Spleen (tissue), 11 donors: ENCODE results near the gene GPR89A. TPM values are rescaled to one million over a fixed set of nuclear protein-coding genes. Genes with fewer than 3 reads are reported as not detected.
"Not testable (repeated sequence)": the region's sequence is repeated elsewhere in the genome, so short reads cannot be mapped to it uniquely, and the experiment has no call there.

ENCODE experiments used
- DNase-seq: peaks from one replicate; pipeline ENCODE4 v3.0.0-alpha.2; 2020
- H3K27ac ChIP-seq, 8 donors: fragments of 200-600 bp; sonication (generic) in 7 of 8; 1 replicate in 4 of 8; 2 replicates in 4 of 8; pipeline versions ENCODE4 v1.5.0 to v1.8.0; 2016 to 2021; ENCODE audit warnings: inconsistent platforms in 4 of 8, mild to moderate bottlenecking in 4 of 8, moderate library complexity in 1 of 8
- H3K27me3 ChIP-seq, 7 donors: fragments of 200-600 bp; sonication (generic) in 6 of 7; replicated peaks in 1 of 7; 1 replicate in 4 of 7; 2 replicates in 3 of 7; pipeline versions ENCODE4 v1.5.0 to v1.8.0; 2016 to 2021; ENCODE audit warnings: inconsistent platforms in 3 of 7, mild to moderate bottlenecking in 1 of 7
- H3K36me3 ChIP-seq, 6 donors: fragments of 200-600 bp; sonication (generic) in 5 of 6; 1 replicate in 4 of 6; 2 replicates in 2 of 6; pipeline versions ENCODE4 v1.5.0 to v1.8.0; 2016 to 2021; ENCODE audit warnings: inconsistent platforms in 2 of 6
- H3K4me1 ChIP-seq, 6 donors: fragments of 200-600 bp; sonication (generic) in 5 of 6; 1 replicate in 3 of 6; 2 replicates in 3 of 6; pipeline versions ENCODE4 v1.5.0 to v1.8.0; 2016 to 2021; ENCODE audit warnings: inconsistent platforms in 3 of 6
- H3K4me3 ChIP-seq, 8 donors: fragments of 200-600 bp; sonication (generic) in 7 of 8; 1 replicate in 4 of 8; 2 replicates in 4 of 8; pipeline versions ENCODE4 v1.5.0 to v1.8.0; 2016 to 2021; ENCODE audit warnings: inconsistent platforms in 4 of 8, mild to moderate bottlenecking in 4 of 8, moderate library complexity in 2 of 8
- H3K9me3 ChIP-seq, 8 donors: fragments of 200-600 bp; sonication (generic) in 7 of 8; 1 replicate in 4 of 8; 2 replicates in 4 of 8; pipeline versions ENCODE4 v1.5.0 to v1.8.0; 2016 to 2021; ENCODE audit warnings: inconsistent platforms in 4 of 8
- CTCF ChIP-seq, 11 experiments: fragments of 200-600 bp in 7 of 11; fragments of 450-650 bp in 4 of 11; sonication (generic) in 4 of 11; IDR thresholded peaks in 8 of 11; conservative IDR thresholded peaks in 3 of 11; 1 replicate in 7 of 11; 2 replicates in 4 of 11; pipeline versions ENCODE4 v1.4.0 to v1.8.0; 2016 to 2021; ENCODE audit warnings: antibody characterized with exemption in 11 of 11, inconsistent platforms in 4 of 11, mild to moderate bottlenecking in 1 of 11
- WGBS, 5 donors: extraction: QIAGEN DNeasy Blood & Tissue Kit in 3 of 5; methylation state at CpG; one replicate each; pipeline versions ENCODE4 v1.1.5 to v1.1.7; 2013 to 2018; 5-methylcytosine and 5-hydroxymethylcytosine counted together
- intact Hi-C: fragments of 100-400 bp; cut with DNase I; formaldehyde crosslinking; loops from one replicate; pipeline ENCODE4 v1.15.0; 2023; ENCODE audit warnings: low total_unique reads
- polyA plus RNA-seq, 3 donors: library from polyadenylated mRNA; stranded (reverse); fragments of 200-250 nt; gene quantifications; one replicate each; pipeline ENCODE4 v1.2.1, GENCODE V29; 2013
- total RNA-seq, 7 donors: library from RNA; depleted of rRNA in 3 of 7; stranded (reverse); fragments of >200 nt in 3 of 7; fragmentation: NEBNext Ultra II Directional in 4 of 7; extraction: Animal tissue kit (Norgen Biotek cat#: 25700) in 4 of 7; gene quantifications; one replicate each; pipeline versions ENCODE4 v1.1.0 to v1.2.1, GENCODE V29; 2016 to 2021
- donor health status: healthy with polysubstance abuse.
- donor health status: DM: no; HTN: no; CAD: no; lungs with moderate emphysema.
- donor health status: DM: no; HTN: no; CAD: no.
- donor health status: Bipolar disorder and iron deficiency.
- donor health status: healthy.
- donor health status: DM: no; HTN: no; CAD: no.
- donor health status: DM: yes; HTN: yes; CAD: no.

GPR89A gene
- total and polyA plus RNA-seq, 10 donors = 8.7 to 49.8 (median 22.6) TPM

- Histone ChIP-seq H3K4me3 (no peak overlapping the region), H3K4me1 (no peaks in the 10 kb centered on the region), H3K36me3 (no peaks in the 10 kb centered on the region), H3K27ac (no peak overlapping the region), H3K9me3 (no peaks in the 10 kb centered on the region), H3K27me3 (no peaks in the 10 kb centered on the region)
- DNase-seq = no peak
- intact Hi-C loops = no loop called here
- WGBS, 5 donors = 58 to 85% (median 66%) methylated on average over 1 of the region's 1 CpG
- TF ChIP-seq CTCF (IDR thresholded peaks at IDR 0.05 in 8 of 11, conservative IDR thresholded peaks at IDR 0.05 in 3 of 11) = no peak
Observed at GRCh38 chr1:145601593-145601992, 6.2 kb upstream of the GPR89A start.

- H3K27me3 ChIP-seq, DNase-seq, intact Hi-C loops, H3K4me3 ChIP-seq, H3K27ac ChIP-seq, H3K36me3 ChIP-seq, H3K9me3 ChIP-seq: not testable (repeated sequence)
- WGBS, 5 donors = 86 to 98% (median 88%) methylated on average over 2 to 5 of the region's 5 CpGs
- H3K4me1 ChIP-seq = peaks cover 6 to 17% (median 12%) of the 10 kb centered on the region in 6 donors
Observed at GRCh38 chr1:145606840-145607239, 948 bp upstream of the GPR89A start.

- H3K27me3 ChIP-seq, H3K36me3 ChIP-seq, intact Hi-C loops, H3K4me3 ChIP-seq, H3K9me3 ChIP-seq, H3K27ac ChIP-seq: not testable (repeated sequence)
- peaks cover 6 to 17% (median 12%) of the 10 kb centered on the region in 6 donors for H3K4me1 ChIP-seq
- peak; percentile 75 for DNase-seq
- 100% methylated on average over 1 to 7 of the region's 11 CpGs for WGBS, 5 donors
Observed at GRCh38 chr1:145607289-145607688, 499 bp upstream of the GPR89A start.

GRCh38 chr1:145610744-145611143 lies 3.0 kb downstream of the GPR89A start:
- DNase-seq, H3K4me3 ChIP-seq, H3K27me3 ChIP-seq, H3K9me3 ChIP-seq, intact Hi-C loops, H3K36me3 ChIP-seq, H3K27ac ChIP-seq: not testable (repeated sequence)
- H3K4me1 ChIP-seq = peaks cover 6 to 17% (median 12%) of the 10 kb centered on the region in 6 donors
- WGBS, 5 donors = 68 to 90% (median 83%) methylated on average over 2 of the region's 2 CpGs

- H3K9me3 ChIP-seq, intact Hi-C loops: not testable (repeated sequence)
Observed at GRCh38 chr1:145620073-145620472, 12.3 kb downstream of the GPR89A start.

GRCh38 chr1:145622177-145622576 lies 14.4 kb downstream of the GPR89A start:
- intact Hi-C loops, H3K27ac ChIP-seq, H3K27me3 ChIP-seq, H3K4me1 ChIP-seq, H3K4me3 ChIP-seq, H3K9me3 ChIP-seq, DNase-seq: not testable (repeated sequence)
- H3K36me3 ChIP-seq = peaks cover 0 to 23% (median 2%) of the 10 kb centered on the region in 6 donors
- no CpG with 5 or more reads among the region's 1 CpG for WGBS, 5 donors

More at GRCh38 chr1:145620073-145620472, 12.3 kb downstream of the GPR89A start:
- H3K27ac ChIP-seq, H3K4me1 ChIP-seq, DNase-seq, H3K27me3 ChIP-seq, H3K4me3 ChIP-seq: not testable (repeated sequence)
- 70 to 90% (median 78%) methylated on average over 1 of the region's 1 CpG for WGBS, 5 donors
- peaks cover 0 to 20% (median 5%) of the 10 kb centered on the region in 6 donors for H3K36me3 ChIP-seq

GRCh38 chr1:145636237-145636636 lies 28.4 kb downstream of the GPR89A start:
- H3K27me3 ChIP-seq, H3K36me3 ChIP-seq, intact Hi-C loops, H3K4me3 ChIP-seq, H3K4me1 ChIP-seq, DNase-seq, H3K9me3 ChIP-seq, H3K27ac ChIP-seq: not testable (repeated sequence)
- 46 to 70% (median 56%) methylated on average over 1 of the region's 1 CpG for WGBS, 5 donors

GRCh38 chr1:145641886-145642285 lies 34.1 kb downstream of the GPR89A start:
- H3K9me3 ChIP-seq, DNase-seq, H3K36me3 ChIP-seq, H3K27me3 ChIP-seq, intact Hi-C loops, H3K4me3 ChIP-seq, H3K4me1 ChIP-seq, H3K27ac ChIP-seq: not testable (repeated sequence)
- WGBS, 5 donors = 92 to 100% (median 100%) methylated on average over 1 of the region's 2 CpGs

GRCh38 chr1:145643990-145644389 lies 36.2 kb downstream of the GPR89A start:
- DNase-seq, H3K4me1 ChIP-seq, H3K27ac ChIP-seq, H3K27me3 ChIP-seq, intact Hi-C loops, H3K4me3 ChIP-seq, H3K9me3 ChIP-seq: not testable (repeated sequence)
- H3K36me3 ChIP-seq = peaks cover 0 to 15% (median 0%) of the 10 kb centered on the region in 6 donors
- no CpG with 5 or more reads among the region's 1 CpG for WGBS, 5 donors

GRCh38 chr1:145656245-145656943 lies 48.6 kb downstream of the GPR89A start:
- H3K27ac ChIP-seq, H3K9me3 ChIP-seq, H3K4me3 ChIP-seq, H3K27me3 ChIP-seq, H3K4me1 ChIP-seq, intact Hi-C loops, DNase-seq: not testable (repeated sequence)
- WGBS, 5 donors = 84 to 98% (median 92%) methylated on average over 2 to 5 of the region's 7 CpGs
- H3K36me3 ChIP-seq = peaks cover 0 to 22% (median 6%) of the 10 kb centered on the region in 6 donors
